Thymus (tissue), 11 donors: Measurements from ENCODE around the gene CCR5AS.
A peak's percentile ranks its signal among the peaks of the same experiment; 100 is the strongest.

ENCODE experiments used
- DNase-seq, 9 donors: peaks; one replicate each; pipeline ENCODE4 v3.0.0-alpha.2; 2013; ENCODE audit warnings: low spot score in 9 of 9, low read depth in 6 of 9, missing footprints in 1 of 9
- H3K27ac ChIP-seq, 2 donors: one replicate each; pipeline ENCODE4 v1.5.1; 2013; ENCODE audit warnings: control low read depth in 1 of 2, low read depth in 1 of 2, low read length in 1 of 2, mild to moderate bottlenecking in 1 of 2, moderate library complexity in 1 of 2
- H3K27me3 ChIP-seq, 2 donors: one replicate each; pipeline ENCODE4 v1.5.1; 2013; ENCODE audit warnings: low read length in 1 of 2; ENCODE audit not compliant: control insufficient read depth in 2 of 2, insufficient read depth in 1 of 2
- H3K36me3 ChIP-seq, 2 donors: one replicate each; pipeline ENCODE4 v1.5.1; 2013; ENCODE audit warnings: low read length in 1 of 2, mild to moderate bottlenecking in 1 of 2, moderate library complexity in 1 of 2; ENCODE audit not compliant: control insufficient read depth in 2 of 2, insufficient read depth in 2 of 2
- H3K4me1 ChIP-seq, 2 donors: one replicate each; pipeline ENCODE4 v1.5.1; 2013; ENCODE audit warnings: low read length in 2 of 2; ENCODE audit not compliant: control insufficient read depth in 2 of 2, insufficient read depth in 2 of 2
- H3K4me3 ChIP-seq, 2 donors: one replicate each; pipeline ENCODE4 v1.5.1; 2013; ENCODE audit warnings: low read length in 2 of 2, control low read depth in 1 of 2, mild to moderate bottlenecking in 1 of 2
- H3K9me3 ChIP-seq, 2 donors: one replicate each; pipeline ENCODE4 v1.5.1; 2013; ENCODE audit warnings: low read length in 1 of 2, mild to moderate bottlenecking in 1 of 2; ENCODE audit not compliant: control insufficient read depth in 2 of 2, insufficient read depth in 1 of 2
- WGBS: extraction: QIAGEN DNeasy Blood & Tissue Kit; methylation state at CpG from one replicate; pipeline ENCODE4 v1.1.7; 2013; 5-methylcytosine and 5-hydroxymethylcytosine counted together
- donor health status: healthy.

CCR5AS gene

DNA sequence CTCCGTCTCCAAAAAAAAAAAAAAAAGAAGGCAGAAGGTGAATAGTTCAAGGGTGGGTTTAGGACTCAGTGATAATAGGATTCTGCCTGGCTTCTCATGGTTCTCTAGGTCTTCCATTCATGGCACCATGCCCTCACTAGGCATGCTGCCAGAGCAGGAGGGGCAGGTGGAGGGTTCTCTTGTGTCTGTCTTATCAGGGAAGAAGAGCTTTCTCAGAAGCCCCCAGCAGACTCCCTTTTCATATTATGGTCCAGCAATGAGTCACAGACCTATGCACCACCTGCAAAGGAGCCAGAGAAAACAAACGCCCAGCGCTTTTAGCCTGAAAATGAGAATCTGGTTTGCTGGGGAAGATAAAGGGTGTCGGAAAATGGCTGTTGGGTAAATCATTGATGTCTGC lies 50.0 kb downstream of the CCR5AS start:
- DNase-seq = no peak
- Histone ChIP-seq H3K27me3 (no peaks in the 10 kb centered on the region), H3K4me3 (no peak overlapping the region), H3K36me3 (no peaks in the 10 kb centered on the region), H3K9me3 (no peaks in the 10 kb centered on the region), H3K4me1 (peaks cover 0 to 36% of the 10 kb centered on the region in 2 donors), H3K27ac (no peak overlapping the region)
- WGBS = 94% methylated on average over 4 of the region's 4 CpGs

DNA sequence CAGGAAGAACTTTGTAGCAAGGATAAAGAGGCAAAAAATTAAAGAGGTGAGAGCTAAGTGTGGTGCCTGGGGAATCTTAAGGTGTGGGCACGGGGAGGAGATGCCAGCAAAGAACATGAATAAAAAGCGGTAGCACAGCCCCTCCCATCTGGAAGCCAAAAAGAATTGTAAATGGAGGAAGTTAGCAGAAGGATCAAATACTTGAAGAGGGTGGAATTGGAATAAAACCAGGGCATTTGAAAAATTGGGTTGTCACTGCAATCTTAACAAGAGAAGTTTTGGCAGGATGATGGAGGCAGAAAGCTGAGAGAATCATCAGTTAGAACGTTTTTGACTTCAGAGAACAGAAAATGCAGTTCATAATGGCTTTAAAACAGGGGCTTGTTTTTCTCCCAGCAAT lies 50.6 kb downstream of the CCR5AS start:
- Histone ChIP-seq H3K9me3 (no peaks in the 10 kb centered on the region), H3K4me1 (peaks cover 0 to 35% of the 10 kb centered on the region in 2 donors), H3K4me3 (no peak overlapping the region), H3K27ac (no peak overlapping the region), H3K27me3 (no peaks in the 10 kb centered on the region), H3K36me3 (no peaks in the 10 kb centered on the region)
- WGBS = 96% methylated on average over 3 of the region's 3 CpGs
- no peak for DNase-seq

GRCh38 chr3:46354984-46355383 lies 51.9 kb downstream of the CCR5AS start:
- Histone ChIP-seq H3K27me3 (no peaks in the 10 kb centered on the region), H3K9me3 (no peaks in the 10 kb centered on the region), H3K27ac (no peak overlapping the region), H3K36me3 (no peaks in the 10 kb centered on the region), H3K4me3 (no peak overlapping the region), H3K4me1 (peaks cover 8 to 33% of the 10 kb centered on the region in 2 donors)
- DNase-seq = no peak

GRCh38 chr3:46354478-46354877 lies 52.4 kb downstream of the CCR5AS start:
- no peak overlapping the region for H3K27ac ChIP-seq
- no peaks in the 10 kb centered on the region for H3K9me3 ChIP-seq
- H3K4me1 ChIP-seq = peaks cover 9 to 32% of the 10 kb centered on the region in 2 donors
- no peak overlapping the region for H3K4me3 ChIP-seq
- WGBS = 62% methylated on average over 1 of the region's 1 CpG
- no peaks in the 10 kb centered on the region for H3K36me3 ChIP-seq
- DNase-seq = no peak
- no peaks in the 10 kb centered on the region for H3K27me3 ChIP-seq

GRCh38 chr3:46353647-46354410 lies 53.0 kb downstream of the CCR5AS start, which contains the start of gene CCR2:
Gene CCR2 (plus strand): TSS chr3:46354111. CDS start chr3:46357528, 3,417 bp downstream.
- peak in 1 of 9 donors; percentile 53 for DNase-seq
- no peak within 1 kb of the TSS for H3K4me3 ChIP-seq
- H3K9me3 ChIP-seq = no peaks in the 10 kb centered on the region
- WGBS = 39% methylated on average over 7 of the region's 7 CpGs
- H3K4me1 ChIP-seq = peaks cover 13 to 35% of the 10 kb centered on the region in 2 donors
- no peak within 1 kb of the TSS for H3K27ac ChIP-seq
- H3K36me3 ChIP-seq = no peaks in the 10 kb centered on the region
- H3K27me3 ChIP-seq = no peaks in the 10 kb centered on the region

DNA sequence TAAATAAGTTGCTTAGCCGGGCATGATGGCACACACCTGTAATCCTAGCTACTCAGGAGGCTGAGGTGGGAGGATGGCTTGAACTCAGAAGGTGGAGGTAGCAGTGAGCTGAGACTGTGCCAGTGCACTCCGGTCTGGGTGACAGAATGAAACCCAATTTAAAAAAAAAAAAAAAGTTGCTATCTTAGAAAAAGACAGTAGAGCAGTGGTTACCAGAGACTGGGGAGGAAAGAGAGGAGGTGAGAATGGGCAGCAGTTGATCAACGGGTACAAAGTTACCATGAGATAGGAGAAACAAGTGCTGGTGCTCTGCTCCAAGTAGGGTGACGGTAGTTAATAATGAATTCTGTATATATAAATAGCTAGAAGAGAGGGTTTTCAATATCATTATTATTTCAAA lies 53.8 kb downstream of the CCR5AS start:
- WGBS = 87% methylated on average over 4 of the region's 4 CpGs
- Histone ChIP-seq H3K27ac (no peak overlapping the region), H3K27me3 (no peaks in the 10 kb centered on the region), H3K4me3 (no peak overlapping the region), H3K4me1 (peaks cover 14 to 38% of the 10 kb centered on the region in 2 donors), H3K9me3 (no peaks in the 10 kb centered on the region), H3K36me3 (no peaks in the 10 kb centered on the region)
- no peak for DNase-seq

DNA sequence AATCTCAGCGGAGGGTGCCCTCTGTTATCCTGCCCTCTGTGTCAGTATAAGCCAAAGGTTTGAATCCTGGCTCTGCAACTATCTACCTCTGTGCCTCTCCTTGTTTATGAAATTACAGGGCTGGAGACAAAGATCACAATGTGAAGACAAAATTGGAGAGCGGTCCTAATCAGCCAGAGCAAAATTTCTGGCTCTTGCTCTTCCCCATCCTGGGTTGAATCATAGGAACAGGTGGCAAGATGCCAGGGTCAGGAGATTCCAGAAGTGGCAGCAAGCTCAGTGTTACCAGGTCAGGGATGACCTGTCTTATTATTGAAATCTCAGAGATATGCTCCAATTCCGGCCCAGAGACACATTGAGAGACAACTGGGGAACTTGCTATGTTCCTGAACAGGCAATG lies 55.2 kb downstream of the CCR5AS start:
- Histone ChIP-seq H3K27me3 (no peaks in the 10 kb centered on the region), H3K4me3 (no peak overlapping the region), H3K27ac (no peak overlapping the region), H3K36me3 (no peaks in the 10 kb centered on the region), H3K4me1 (peaks cover 14 to 38% of the 10 kb centered on the region in 2 donors), H3K9me3 (peaks cover 0 to 3% of the 10 kb centered on the region in 2 donors)
- no peak for DNase-seq
- 97% methylated on average over 3 of the region's 3 CpGs for WGBS

- Histone ChIP-seq H3K27me3 (no peaks in the 10 kb centered on the region), H3K4me1 (peaks cover 14 to 38% of the 10 kb centered on the region in 2 donors), H3K36me3 (no peaks in the 10 kb centered on the region), H3K4me3 (no peak overlapping the region), H3K9me3 (peaks cover 0 to 3% of the 10 kb centered on the region in 2 donors), H3K27ac (no peak overlapping the region)
- DNase-seq = no peak
- WGBS = 75% methylated on average over 1 of the region's 1 CpG
These were observed 56.7 kb downstream of the CCR5AS start for GRCh38 chr3:46350262-46350565.

DNA sequence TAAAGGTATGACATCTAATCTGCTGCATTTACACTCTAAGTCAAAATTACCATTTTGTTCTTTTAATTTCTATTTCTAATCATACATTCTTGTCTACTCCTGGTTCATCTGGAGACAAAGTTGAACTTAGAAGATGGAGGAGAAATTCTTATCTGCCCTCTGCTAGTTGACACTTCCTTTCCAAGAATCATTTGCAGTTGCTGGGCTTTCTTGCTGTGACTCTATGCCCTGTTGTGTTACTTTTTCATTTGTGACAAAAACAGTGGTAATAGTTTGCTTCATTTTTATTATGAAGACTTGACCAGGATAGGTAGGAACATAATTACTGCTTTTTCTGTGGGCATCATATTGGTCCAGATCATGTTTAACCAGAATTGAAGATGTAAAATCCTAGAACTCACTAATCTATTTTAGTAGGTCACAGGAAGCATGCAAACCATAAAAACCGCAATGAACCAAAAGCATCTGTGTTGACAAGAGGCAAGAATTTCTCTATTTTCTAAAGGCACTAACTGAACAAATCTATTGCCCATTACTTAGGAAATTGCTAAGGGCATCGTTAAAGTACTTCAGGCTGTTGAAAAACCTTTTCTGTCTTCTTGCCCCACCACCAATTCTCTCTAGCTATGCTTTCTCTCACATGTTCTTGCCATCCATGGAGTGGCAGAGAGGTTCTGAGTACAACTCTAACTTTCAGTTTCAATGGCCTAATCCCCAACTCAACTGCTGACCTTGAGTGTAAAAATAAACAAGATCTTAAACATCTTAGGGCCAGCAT lies 57.2 kb downstream of the CCR5AS start:
- peak in 7 of 9 donors; percentile 48 to 87 (median 68) for DNase-seq
- peaks cover 14 to 38% of the 10 kb centered on the region in 2 donors for H3K4me1 ChIP-seq
- H3K36me3 ChIP-seq = no peaks in the 10 kb centered on the region
- H3K9me3 ChIP-seq = peaks cover 0 to 3% of the 10 kb centered on the region in 2 donors
- peak overlapping the region in 1 of 2 donors; percentile 42 for H3K27ac ChIP-seq
- H3K4me3 ChIP-seq = no peak overlapping the region
- H3K27me3 ChIP-seq = no peaks in the 10 kb centered on the region
- 5% methylated on average over 2 of the region's 2 CpGs for WGBS
